T-helper 17 cell (primary cell): ENCODE measurements around the gene HOXA9. TPM values are rescaled to one million over a fixed set of nuclear protein-coding genes. Genes with fewer than 3 reads are reported as not detected.

Source experiments
- ATAC-seq: fragments of 150-1000 bp; cut with Tn5 transposase; 2 replicates; pipeline ENCODE4 v1.10.0; 2021; ENCODE audit warnings: mild to moderate bottlenecking, moderate library complexity
- DNase-seq, 3 donors: peaks; one replicate each; pipeline versions ENCODE4 v3.0.0 to v3.0.0-alpha.2; 2020 to 2021
- H3K9me3 ChIP-seq: one replicate; pipeline ENCODE4 v1.7.0; 2013; ENCODE audit warnings: low read length, mild to moderate bottlenecking; ENCODE audit not compliant: control insufficient read depth, poor library complexity, severe bottlenecking
- H3K27ac Mint-ChIP-seq: one replicate; pipeline ENCODE4 v1.8.0; 2022; ENCODE audit warnings: mild to moderate bottlenecking, moderate library complexity, mixed read lengths
- H3K27me3 Mint-ChIP-seq: one replicate; pipeline ENCODE4 v1.8.0; 2022; ENCODE audit warnings: mixed read lengths
- H3K36me3 Mint-ChIP-seq: one replicate; pipeline ENCODE4 v1.8.0; 2022; ENCODE audit warnings: low read depth, mixed read lengths
- H3K4me1 Mint-ChIP-seq: one replicate; pipeline ENCODE4 v1.8.0; 2022; ENCODE audit warnings: mild to moderate bottlenecking, mixed read lengths
- H3K4me3 Mint-ChIP-seq: one replicate; pipeline ENCODE4 v1.8.0; 2022; ENCODE audit warnings: mild to moderate bottlenecking, moderate library complexity, mixed read lengths
- total RNA-seq, 4 donors: library from RNA in 2 of 4; stranded (reverse) in 2 of 4; gene quantifications; one replicate each; pipeline ENCODE4 v1.2.3 and lab custom pipeline; 2022 to 2026

HOXA9 gene
- total RNA-seq, 2 donors from 2014 or later: not detected

DNA sequence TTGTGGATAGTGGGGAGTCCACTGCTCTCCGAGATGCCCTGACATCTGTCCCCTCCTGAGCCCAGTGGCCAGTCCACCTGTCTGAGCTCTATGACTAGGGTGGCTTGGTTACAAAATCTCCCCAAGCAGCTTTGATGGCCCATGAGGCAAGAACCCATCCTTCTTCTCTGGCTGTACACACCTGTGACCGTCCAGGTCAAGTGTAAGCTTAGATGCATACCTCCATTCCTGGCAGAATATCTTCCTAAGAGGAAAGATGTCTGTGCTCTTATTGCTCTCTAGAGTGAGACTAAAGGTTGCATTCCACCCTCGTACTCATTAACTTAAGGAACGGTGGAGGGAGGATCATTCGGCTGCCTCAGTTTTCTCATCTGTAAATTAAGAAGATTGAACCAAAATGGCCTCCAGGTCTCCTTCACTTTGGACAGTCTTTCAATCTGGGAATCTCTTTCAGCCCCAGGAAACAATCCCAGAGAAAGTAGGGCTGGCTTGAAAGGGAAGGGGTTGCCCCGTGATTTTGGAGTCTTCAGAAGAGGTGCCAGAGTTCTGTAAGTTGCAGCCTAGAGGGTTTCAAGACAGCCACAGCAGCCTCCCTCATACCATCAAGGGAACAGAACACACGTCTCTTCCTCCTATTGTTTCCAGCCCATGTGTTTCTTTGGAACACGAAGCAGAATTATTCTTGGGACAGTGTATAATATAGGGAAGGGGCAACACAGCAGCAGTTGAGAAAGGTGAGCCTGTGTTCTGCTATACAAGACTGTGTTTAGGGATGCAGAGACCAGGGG lies 40.2 kb downstream of the HOXA9 start:
- ATAC-seq (no peak), DNase-seq (no peak)
- Mint-ChIP-seq H3K27me3 (peaks cover 67% of the 10 kb centered on the region), H3K4me3 (no peak overlapping the region), H3K4me1 (no peaks in the 10 kb centered on the region), H3K27ac (no peak overlapping the region), H3K36me3 (no peaks in the 10 kb centered on the region)
- peaks cover 2% of the 10 kb centered on the region for H3K9me3 ChIP-seq

DNA sequence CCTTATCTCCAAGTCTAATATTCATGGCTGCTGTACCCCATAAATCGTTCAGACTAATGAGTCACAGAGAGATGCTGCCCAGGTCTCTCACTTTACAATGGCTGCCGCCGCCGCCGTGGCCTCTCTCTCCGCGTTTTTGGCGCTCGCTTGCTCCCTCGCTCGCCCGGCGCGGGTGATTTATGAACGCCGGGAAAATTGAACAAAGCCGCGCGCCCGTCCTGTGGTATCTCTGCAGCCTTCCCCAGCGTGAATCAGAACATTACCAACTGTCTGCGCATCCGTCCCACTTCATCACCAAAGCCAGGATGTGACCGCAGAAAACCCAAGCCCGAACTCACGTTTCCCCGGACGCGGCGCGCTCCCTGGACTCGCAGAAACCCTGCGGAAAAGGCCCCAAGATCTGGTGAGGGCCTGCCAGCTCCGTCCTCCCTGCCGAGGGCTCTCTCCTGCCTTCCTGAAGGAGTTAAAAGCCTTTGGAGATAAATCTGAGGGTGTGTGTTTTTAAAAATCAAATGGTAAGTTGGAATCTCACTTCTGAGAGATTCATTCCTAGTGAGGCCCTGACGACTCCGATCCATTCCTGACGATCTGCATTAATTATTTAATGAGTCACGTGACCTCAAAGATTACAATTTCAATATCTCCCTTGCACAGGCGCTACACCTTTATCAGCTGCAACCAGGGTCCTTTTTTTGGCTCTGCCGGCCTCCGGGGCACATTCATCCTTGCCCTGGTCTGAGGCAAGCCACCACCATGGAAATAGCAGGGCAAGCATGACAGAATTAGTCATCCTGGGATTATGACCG lies 41.0 kb downstream of the HOXA9 start:
- Mint-ChIP-seq H3K27me3 (peaks cover 72% of the 10 kb centered on the region), H3K4me3 (no peak overlapping the region), H3K36me3 (no peaks in the 10 kb centered on the region), H3K4me1 (no peaks in the 10 kb centered on the region), H3K27ac (no peak overlapping the region)
- no peak for DNase-seq
- H3K9me3 ChIP-seq: peaks cover 2% of the 10 kb centered on the region
- ATAC-seq: no peak

DNA sequence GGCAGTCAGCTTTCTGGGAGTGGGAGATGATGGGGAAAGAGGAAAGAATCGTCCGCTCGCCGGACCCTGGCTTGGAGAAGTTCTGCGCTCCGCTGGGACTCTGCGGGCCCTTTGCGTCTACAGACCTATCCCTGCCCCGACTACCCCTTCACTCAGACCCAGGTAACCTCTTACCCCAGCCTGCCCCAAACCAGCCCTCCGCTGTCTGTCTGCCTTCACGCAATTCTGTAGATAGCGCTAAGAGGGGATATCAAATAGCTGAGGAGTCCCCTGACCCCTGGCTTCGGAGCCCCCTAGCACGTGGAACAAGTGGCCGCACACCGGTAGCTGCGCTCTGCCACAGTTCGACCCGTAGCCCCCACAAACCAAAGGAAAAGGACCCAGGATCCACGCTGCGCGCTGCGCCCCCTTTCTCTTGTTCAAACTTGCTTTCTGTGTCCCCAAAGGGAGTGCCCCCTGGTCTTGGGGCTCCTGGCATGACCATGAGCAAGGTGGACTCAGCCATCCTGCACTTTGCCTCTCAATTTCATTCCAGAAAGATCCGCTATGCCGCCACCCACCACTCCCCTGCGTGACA lies 41.8 kb downstream of the HOXA9 start:
- Mint-ChIP-seq H3K36me3 (no peaks in the 10 kb centered on the region), H3K27me3 (peaks cover 70% of the 10 kb centered on the region), H3K4me1 (no peaks in the 10 kb centered on the region), H3K4me3 (peak overlapping the region; percentile 3), H3K27ac (no peak overlapping the region)
- H3K9me3 ChIP-seq: peaks cover 2% of the 10 kb centered on the region
- DNase-seq: no peak
- ATAC-seq: no peak

DNA sequence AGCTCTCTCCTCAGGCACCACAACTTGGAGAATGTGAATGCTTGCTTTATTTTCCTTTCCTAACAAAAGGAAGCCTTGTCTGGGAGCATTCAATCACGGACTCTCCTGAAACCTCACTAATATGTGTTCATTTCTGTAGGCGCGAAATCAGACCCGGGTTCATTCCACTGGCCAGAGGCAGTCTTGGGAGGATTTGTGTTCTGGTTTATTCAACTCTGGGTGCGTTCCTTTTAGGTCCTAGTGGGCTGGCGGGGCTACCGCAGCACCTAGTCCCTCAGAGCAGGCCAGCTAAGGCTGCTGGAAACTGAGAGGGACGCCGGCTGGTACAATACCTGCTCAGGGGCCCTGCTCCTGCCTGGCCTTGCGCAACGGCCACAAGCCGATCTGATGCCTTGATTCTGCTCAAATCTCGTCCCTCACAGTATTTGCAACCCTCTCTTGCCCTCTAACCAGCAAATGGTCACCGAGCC lies 42.3 kb downstream of the HOXA9 start:
- Mint-ChIP-seq H3K27ac (no peak overlapping the region), H3K4me3 (no peak overlapping the region), H3K36me3 (no peaks in the 10 kb centered on the region), H3K27me3 (peaks cover 69% of the 10 kb centered on the region), H3K4me1 (no peaks in the 10 kb centered on the region)
- peaks cover 2% of the 10 kb centered on the region for H3K9me3 ChIP-seq
- ATAC-seq: no peak
- no peak for DNase-seq

DNA sequence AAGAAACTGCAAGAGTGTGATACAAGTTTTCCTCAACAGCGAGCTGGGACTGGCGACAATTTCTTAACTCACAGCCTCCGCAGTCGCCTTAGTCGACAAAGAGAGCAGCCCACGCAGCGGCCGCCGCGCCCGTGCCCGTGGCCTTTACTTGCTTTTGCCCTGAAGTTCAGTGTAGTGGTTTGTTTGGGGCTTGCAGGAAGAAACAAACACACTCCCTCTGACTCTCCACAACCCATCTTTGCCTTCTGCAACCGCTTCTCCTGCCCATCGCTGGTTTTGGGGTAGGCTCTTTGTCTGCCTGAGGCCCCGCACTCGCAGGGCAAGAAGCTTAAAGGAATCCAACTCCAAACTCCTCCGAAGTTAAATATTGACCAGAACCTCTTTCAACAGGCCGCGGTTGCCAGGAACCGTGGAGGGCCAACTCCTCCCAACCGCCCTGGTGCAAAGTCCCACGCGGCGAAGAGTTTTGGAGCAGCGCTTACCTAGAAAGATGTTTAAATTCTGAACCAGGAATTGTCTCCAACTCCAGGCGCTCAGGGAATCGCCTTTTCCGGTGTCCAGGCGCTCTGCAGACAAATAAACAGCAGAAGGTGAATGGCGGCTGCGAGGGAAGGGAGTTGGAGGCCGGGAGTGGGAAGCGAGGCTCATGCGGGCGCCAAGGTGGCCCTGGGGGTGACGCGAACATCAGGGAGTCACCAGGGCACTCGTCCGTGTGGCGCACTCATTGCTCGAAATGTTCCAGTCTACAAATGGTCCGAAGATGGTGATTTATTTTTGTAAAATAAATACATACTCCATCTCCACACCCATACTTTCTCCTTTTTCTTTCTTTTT lies 43.0 kb downstream of the HOXA9 start:
- H3K4me1 Mint-ChIP-seq: no peaks in the 10 kb centered on the region
- peaks cover 2% of the 10 kb centered on the region for H3K9me3 ChIP-seq
- H3K4me3 Mint-ChIP-seq: no peak overlapping the region
- ATAC-seq (no peak), DNase-seq (no peak)
- H3K36me3 Mint-ChIP-seq: no peaks in the 10 kb centered on the region
- H3K27me3 Mint-ChIP-seq: peaks cover 66% of the 10 kb centered on the region
- H3K27ac Mint-ChIP-seq: no peak overlapping the region

DNA sequence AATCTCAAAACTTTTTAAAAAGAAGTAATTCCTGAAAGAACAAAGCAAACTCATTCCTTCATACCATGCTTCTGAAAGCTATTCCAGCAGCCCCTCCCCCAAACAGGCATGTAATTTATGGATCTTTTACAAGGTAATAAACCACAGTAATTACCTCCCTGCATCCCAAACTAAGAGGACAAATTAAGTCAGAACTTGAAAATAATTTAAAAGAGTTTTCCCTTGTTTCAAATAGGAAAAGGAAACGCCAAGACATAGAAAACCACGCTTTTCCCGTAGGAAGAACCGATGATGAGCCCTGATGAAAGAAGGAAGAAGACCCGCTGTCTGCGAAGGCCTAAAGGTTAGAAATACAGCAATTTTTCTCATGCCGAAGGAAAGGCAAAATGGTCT lies 43.7 kb downstream of the HOXA9 start:
- Mint-ChIP-seq H3K36me3 (no peaks in the 10 kb centered on the region), H3K4me3 (no peak overlapping the region), H3K27me3 (peaks cover 64% of the 10 kb centered on the region), H3K4me1 (no peaks in the 10 kb centered on the region), H3K27ac (no peak overlapping the region)
- DNase-seq: no peak
- ATAC-seq: no peak
- H3K9me3 ChIP-seq: peaks cover 2% of the 10 kb centered on the region

DNA sequence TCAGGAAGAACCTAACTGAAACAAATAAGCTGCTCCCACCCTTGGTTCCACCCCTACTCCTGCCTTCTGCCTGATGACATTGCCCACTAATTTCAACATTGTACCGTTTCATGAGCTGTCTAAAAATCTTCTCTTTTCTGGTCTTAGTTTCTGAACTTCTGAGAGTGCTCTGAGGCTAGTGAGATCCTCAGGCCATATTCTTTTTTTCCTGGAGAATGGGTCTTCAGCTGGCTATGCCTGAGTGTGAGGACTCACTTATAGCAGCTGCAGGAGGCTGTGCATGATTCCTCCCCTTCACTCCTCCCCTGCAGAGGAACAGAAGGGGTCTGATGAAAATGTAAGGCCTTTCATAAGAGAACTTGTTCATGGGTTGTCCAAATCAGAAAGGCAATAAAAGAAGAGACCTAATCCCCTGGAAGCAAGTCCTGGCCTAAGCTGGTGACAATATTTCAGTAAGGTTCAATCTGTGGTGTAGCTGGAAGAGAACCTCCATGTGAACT lies 45.9 kb downstream of the HOXA9 start:
- DNase-seq (no peak), ATAC-seq (no peak)
- Mint-ChIP-seq H3K36me3 (no peaks in the 10 kb centered on the region), H3K27me3 (peaks cover 48% of the 10 kb centered on the region), H3K4me1 (no peaks in the 10 kb centered on the region), H3K27ac (no peak overlapping the region), H3K4me3 (no peak overlapping the region)
- no peaks in the 10 kb centered on the region for H3K9me3 ChIP-seq

DNA sequence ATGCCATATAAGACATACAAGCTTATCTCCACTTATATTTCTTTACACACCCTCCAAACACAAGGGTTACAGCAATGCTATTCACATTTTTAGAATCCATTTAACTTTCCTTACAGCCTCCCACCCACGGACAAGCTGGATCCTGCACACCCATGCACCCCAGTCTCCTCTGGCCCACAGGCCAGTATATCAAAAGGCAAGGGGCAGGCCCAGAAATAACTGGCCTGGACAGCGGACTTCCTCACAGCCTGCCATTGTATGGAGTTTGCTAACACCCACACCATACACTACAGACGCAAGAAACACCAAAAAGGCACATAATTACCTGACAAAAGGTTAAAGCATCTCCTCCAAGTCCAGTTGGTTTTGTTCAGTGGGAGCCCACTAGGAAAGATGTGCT lies 46.8 kb downstream of the HOXA9 start:
- no peaks in the 10 kb centered on the region for H3K4me1 Mint-ChIP-seq
- H3K36me3 Mint-ChIP-seq: no peaks in the 10 kb centered on the region
- H3K27ac Mint-ChIP-seq: no peak overlapping the region
- H3K27me3 Mint-ChIP-seq: peaks cover 40% of the 10 kb centered on the region
- no peak overlapping the region for H3K4me3 Mint-ChIP-seq
- ATAC-seq (no peak), DNase-seq (no peak)
- no peaks in the 10 kb centered on the region for H3K9me3 ChIP-seq

DNA sequence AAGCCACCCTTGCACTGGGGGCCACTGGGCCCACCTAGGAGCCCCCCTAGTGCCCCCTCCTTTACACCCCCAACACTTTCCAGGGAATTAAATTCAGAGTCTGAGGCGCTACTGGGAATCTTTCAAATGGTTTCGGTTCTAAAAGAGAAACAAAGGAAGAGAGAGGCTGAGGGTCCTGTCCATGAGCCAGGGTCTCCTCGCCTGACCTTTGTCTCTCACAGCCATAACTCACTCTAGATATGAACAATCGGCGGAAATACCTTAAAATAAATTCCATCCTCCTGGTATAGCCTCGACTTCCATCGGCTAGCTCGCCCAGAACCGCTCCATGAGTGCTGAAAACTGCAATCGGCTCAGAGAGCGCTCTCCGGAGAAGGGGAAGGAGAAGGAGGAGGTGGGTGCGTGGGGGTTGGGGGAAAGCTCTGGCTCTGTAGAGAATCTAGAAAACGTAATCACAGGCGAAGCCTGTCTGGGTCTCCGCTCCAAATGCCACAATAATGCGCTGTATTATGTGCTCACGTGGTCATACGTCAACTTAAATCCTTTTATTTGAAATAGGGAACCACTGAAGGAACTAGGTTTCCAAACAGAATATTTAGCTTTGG lies 47.3 kb downstream of the HOXA9 start:
- H3K4me1 Mint-ChIP-seq: no peaks in the 10 kb centered on the region
- H3K36me3 Mint-ChIP-seq: no peaks in the 10 kb centered on the region
- DNase-seq (no peak), ATAC-seq (no peak)
- peaks cover 34% of the 10 kb centered on the region for H3K27me3 Mint-ChIP-seq
- no peaks in the 10 kb centered on the region for H3K9me3 ChIP-seq
- H3K27ac Mint-ChIP-seq: no peak overlapping the region
- no peak overlapping the region for H3K4me3 Mint-ChIP-seq

DNA sequence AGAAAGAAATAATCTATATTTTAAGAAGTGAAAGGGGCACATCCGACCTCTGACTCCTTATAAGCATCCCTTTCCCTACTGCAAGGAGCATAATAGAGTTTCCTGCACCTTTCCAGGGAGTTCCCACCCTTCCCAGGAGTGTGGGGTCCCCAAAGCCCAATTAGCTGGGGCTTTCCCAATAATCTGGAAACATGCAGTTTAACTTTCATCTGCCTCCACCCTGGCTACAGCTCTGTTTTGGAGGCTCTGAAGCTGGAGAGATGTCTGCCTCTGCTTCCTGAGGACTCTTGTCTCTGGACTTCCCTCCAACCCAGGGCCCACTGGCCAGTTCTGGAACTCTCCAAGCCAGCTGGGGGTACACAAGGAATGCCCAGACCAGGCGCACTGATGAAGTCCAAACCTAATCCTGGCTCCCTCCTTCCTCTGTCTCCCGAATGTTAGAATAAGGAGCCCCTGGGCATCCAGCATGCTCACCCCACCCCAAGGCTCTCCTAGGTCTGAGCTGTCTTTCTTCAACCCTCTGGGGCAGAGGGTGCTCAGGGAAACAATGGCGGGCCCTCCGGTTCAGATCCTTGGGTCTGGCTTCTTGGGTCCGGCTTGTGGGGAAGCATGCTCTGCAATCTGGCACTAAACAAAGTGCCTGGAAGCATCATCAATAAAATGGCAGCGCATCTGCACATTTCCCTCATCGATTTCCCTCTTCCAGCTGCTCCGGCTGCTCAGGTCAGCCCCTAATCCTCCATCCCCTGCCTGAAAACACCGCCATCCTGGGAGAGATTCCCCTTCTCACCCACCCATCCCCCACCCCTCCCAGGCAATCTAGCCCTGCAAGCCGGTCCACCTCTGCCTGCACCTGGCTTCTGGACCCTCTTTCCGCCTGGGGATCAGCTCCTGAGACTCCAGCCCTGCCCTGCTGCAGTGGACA lies 48.1 kb downstream of the HOXA9 start:
- H3K27me3 Mint-ChIP-seq: peaks cover 32% of the 10 kb centered on the region
- no peak overlapping the region for H3K27ac Mint-ChIP-seq
- H3K9me3 ChIP-seq: no peaks in the 10 kb centered on the region
- H3K4me3 Mint-ChIP-seq: no peak overlapping the region
- H3K36me3 Mint-ChIP-seq: no peaks in the 10 kb centered on the region
- ATAC-seq (no peak), DNase-seq (no peak)
- H3K4me1 Mint-ChIP-seq: no peaks in the 10 kb centered on the region

DNA sequence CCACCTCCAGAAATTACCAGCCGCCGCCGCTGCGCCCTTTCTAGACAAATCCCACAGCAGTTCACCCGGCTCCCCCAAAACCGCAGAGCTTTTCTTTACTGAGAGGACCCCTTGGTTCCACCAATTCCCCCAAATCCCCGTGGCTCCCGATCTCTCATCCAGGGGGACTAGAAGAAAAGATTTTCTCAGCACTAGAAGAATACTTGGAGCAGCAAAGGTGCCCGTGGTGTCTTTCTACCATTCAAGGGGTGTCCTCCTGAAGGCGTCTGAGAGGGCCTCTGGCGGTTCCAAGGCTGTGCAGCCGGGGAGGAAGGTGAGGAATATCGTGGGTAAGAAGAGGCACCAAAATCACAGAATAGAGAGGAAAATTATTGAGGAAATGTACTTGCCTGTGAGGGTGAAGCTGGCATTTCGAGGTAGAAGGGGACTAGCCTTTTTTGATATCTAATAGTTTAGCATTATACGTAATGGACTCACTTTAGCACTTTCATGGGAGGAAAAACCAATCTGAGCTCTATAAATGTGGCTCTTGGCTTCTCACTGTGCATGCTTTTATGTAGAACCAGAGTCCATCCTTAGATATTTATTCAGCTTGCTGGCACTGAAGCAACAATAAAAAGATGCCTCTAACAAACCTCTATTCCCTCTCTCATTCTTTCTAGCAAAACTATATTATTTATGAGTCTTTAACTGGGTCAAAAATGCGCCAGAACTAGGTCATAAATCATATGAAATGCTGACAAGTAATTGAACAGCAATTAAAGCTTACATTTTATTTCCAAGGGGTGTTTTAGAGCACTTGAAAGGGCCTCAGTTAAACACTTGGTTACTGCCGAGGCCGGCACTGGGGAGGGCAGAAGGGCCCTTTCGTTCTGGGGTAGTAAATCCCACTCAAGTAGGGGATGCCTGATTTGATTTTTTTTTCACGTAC lies 49.0 kb downstream of the HOXA9 start:
- Mint-ChIP-seq H3K36me3 (no peaks in the 10 kb centered on the region), H3K27me3 (peaks cover 32% of the 10 kb centered on the region), H3K4me1 (no peaks in the 10 kb centered on the region), H3K27ac (no peak overlapping the region), H3K4me3 (no peak overlapping the region)
- ATAC-seq (no peak), DNase-seq (no peak)
- H3K9me3 ChIP-seq: no peaks in the 10 kb centered on the region
